GM21360 (cell line): ENCODE data around the gene FOXN3.
"Not testable (repeated sequence)": the region's sequence is repeated elsewhere in the genome, so short reads cannot be mapped to it uniquely, and the experiment has no call there.

Experiments
- ATAC-seq: cut with Tn5 transposase; IDR thresholded peaks from one replicate; pipeline ENCODE4 v1.9.1; 2021; ENCODE audit warnings: mild to moderate bottlenecking, moderate library complexity; ENCODE audit not compliant: unreplicated experiment

Gene FOXN3

GRCh38 chr14:89111766-89112543 is 305.1 kb downstream of the FOXN3 start:
- not testable (repeated sequence) for ATAC-seq

- ATAC-seq: not testable (repeated sequence)
Observed at GRCh38 chr14:89111232-89111631, 305.8 kb downstream of the FOXN3 start.

- ATAC-seq: no peak
Observed at GRCh38 chr14:89110110-89110509, 306.9 kb downstream of the FOXN3 start.

- ATAC-seq: no peak
Observed at GRCh38 chr14:89108608-89109007, 308.4 kb downstream of the FOXN3 start.

- no peak for ATAC-seq
Observed at GRCh38 chr14:89107626-89108025, 309.4 kb downstream of the FOXN3 start.
